ENCODE data around the gene ANKRD2.
"Not testable (repeated sequence)": the region's sequence is repeated elsewhere in the genome, so short reads cannot be mapped to it uniquely, and the experiment has no call there.

Gene ANKRD2

DNA sequence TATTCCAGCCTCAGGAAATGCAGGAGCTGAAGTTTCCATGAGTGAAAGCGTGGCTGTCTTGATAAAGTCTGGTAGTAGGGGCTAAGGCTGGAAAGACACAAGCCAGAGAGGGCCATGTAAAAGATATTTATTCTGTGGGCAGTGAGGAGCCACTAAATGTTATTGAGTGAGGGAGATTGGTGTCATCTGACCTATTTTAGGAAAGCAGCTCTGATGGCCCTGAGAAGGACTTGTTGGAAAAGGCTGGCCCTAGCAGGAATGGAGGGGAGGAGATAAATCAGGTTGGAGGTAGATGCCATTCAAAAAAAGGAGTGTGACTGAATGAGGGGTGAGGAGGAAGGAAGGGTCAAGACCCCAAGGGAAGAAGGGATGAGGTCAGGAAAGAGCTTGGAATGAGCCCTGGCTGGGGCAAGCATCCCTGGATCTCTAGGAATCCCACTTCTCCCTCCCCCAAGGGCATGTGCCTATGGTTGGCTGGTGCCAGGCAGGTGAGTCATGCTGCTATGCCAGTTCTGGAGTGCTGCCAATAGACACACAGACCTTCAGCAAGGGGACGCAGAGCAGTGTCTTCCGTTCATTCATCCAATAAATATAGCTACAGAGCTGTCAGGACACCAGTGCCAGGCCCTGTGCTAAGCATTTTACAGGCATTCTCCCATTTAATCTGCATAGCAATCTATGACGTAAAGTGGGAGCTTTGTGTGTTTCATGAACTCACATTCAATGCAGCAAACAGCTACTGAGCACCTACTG, 2.0 kb downstream of the ANKRD2 start:
- DNase-seq = peak; percentile 90

DNA sequence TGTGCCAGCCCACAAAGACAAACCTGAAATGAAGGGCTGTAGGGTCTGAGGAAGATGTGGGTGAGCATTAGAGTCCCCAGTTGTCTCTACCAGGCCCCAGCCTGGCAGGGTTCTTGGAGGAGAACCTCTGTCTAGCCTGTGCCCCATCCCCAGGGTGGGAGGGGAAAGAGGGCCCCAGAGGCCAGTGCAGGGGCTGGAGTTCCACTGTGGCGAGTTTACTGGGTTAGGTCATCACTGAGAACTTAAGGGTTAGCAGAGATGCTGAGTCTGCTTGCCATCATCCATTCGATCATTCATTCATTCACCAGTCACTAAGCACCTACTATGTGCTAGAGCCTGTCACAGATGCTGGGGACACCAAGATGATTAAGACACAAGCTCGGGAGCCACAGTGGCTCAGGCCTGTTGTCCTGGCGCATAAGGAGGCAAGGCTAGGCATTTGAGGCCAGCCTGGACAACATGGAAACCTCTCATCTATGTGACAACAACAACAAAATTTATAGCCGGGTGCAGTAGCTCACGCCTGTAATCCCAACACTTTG, 2.6 kb downstream of the ANKRD2 start:
- DNase-seq = no peak

DNA sequence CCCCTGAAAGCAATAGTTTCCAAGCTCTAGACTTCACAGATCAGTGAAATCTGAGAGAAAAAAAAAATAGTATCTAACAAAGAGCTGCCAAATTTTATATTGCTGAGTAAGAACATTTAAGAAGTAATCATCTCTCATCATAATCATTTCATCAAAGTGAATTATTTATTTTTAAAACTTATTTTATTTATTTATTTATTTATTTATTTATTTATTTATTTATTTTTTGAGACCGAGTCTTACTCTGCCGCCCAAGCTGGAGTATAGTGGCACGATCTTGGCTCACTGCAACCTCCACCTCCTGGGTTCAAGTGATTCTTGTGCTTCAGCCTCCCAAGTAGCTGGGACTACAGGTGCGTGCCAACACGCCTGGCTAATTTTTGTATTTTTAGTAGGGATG, 3.9 kb downstream of the ANKRD2 start:
- not testable (repeated sequence) for DNase-seq

DNA sequence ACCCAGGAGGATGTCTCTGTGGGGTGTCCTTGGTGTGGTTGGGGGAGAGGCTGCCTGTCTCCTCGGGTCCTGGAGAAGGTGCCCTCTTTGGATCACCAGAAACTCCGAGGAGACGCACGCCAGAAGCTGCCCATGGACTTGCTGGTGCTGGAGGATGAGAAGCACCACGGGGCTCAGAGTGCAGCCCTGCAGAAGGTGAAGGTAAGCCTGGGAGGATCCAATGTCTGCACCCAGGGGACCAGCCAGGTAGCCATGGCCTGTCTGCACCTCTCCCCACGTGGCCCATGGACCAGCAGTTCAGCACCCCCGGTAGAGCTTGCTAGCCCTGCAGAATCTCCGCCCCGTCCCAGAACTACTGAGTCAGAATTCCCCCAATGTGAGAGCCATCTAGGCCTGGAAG, 5.1 kb downstream of the ANKRD2 start:
- no peak for DNase-seq

DNA sequence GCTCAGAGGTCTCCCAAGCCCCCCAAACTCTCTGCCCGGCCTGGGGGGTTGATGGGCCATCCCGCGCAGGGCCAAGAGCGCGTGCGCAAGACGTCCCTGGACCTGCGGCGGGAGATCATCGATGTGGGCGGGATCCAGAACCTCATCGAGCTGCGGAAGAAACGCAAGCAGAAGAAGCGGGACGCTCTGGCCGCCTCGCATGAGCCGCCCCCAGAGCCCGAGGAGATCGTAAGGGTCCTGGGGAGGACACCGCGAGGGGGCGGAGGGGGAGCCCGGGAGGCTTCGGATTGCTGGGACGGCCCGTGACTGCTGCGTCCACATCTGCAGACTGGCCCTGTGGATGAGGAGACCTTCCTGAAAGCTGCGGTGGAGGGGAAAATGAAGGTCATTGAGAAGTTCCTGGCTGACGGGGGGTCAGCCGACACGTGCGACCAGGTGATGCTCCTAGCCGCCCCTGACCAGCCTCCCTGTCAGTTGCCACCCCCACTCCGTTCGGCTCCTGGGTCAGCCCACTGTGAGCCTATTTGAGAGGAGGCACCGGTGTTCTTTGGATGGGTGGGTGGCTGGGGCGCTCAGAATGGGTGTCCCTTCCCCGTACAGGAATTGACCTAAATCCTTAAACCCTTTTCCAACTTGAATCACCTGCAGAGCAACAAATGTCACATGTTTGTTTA, 5.7 kb downstream of the ANKRD2 start:
- no peak for DNase-seq

DNA sequence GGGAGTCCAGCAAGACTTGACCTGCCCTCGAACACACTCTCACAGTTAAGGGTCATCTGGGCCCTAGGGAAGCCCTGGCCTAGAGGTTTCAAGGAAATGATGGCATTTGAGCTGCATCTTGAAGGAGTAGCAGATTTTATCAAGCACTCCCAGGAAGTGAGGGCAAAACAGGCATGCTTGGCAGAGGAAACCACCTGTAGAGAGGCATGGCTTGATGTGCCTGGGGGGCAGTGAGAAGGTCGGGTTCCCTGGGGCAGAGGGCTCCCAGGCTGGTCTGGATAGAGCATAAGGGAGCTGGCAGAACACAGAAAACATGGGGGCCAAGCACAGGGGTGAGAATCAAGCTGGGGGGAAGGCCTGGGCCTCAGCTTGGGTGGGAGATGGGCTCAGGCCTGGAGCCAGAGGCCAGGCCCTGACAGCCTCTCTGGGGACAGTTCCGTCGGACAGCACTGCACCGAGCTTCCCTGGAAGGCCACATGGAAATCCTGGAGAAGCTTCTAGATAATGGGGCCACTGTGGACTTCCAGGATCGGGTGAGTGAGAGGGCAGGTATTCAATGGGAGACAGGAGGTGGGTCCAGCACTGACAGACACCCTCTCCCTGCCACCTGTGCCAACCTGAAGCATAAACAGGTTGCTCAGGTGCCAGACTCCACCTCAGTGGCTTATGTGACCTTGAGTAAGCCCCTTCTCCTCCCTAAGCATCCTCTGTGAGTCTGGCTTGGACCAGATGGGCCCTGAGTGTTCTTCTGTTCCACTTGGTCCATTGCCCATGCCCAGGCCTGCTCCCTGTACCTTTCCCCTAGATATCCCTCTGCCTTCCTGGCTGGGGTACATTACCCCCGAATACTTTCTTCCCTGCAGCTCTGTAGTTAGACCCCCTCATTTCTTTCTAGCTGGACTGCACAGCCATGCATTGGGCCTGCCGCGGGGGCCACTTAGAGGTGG, 8.1 kb downstream of the ANKRD2 start:
- DNase-seq = no peak

DNA sequence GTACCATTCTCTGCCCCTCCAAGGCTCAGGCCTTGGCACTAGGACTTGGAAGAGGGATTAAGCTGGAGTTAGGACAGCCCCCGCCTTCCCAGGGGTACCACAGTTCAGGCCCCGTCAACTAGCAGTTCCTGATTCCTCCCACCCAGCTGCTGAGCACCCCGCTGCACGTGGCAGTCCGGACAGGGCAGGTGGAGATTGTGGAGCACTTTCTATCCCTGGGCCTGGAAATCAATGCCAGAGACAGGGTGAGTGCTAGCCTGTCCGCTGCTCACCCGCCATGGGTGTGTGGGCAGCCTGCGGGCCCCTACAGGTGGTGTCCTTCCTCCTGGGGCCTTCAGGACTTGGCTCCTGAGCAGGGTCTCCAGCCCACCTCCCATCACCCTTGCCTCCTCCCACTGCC, 9.6 kb downstream of the ANKRD2 start:
- DNase-seq = no peak

DNA sequence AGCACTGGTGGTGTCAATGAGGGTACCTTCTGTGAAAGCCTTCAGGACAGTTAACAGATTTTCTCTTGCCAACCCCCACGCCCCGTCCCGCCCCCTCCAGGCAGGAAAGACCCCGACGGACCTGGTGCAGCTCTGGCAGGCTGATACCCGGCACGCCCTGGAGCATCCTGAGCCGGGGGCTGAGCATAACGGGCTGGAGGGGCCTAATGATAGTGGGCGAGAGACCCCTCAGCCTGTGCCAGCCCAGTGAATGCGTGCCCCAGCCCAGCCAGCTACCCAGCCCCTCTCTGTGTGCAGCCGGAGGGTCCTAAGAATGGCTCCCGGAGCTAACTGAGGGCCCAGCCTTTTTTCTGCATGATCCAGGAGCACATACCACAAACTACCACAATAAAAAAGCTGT, 10.9 kb downstream of the ANKRD2 start:
- DNase-seq = no peak

DNA sequence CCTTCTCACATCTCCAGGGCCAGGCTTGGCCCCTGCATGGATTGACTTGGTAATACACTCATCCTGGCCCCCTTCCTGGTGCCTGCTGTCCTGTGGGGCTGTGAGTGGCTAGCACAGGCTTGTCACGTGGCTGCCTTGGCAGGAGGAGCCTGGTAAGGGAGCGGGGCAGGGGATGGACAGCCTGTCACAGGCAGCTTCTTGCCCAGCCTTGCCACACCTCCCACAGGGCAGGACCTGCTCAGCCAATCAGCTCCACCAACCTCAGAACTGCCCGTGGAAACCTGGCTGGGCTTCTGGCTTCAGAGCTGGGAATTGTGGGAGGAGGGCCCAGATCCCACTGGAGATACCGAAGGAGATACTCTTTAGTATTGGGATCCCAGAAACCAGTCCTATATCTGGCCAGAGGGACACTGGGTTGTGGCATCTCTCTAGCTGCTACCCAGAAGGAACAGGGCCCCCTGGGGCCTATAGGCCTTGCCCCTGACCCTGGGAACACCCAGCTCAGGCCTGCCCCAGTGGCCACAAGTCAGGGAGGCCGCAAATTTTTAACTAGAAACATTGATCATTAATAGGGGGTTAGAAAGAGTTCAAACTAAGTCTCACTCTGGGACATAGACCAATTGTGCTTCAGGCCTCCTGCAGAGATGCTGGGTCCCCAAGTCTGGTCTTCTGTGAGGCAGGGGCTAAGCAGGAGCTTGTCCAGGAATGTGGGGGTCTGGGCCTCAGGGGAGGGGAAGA, 11.7 kb downstream of the ANKRD2 start, which contains the start of gene HOGA1:
HOGA1 (plus strand) TSS at position 330 of the 738 bp plus-strand sequence; CDS start at position 645, 315 bp downstream.
- DNase-seq = peak; percentile 28

DNA sequence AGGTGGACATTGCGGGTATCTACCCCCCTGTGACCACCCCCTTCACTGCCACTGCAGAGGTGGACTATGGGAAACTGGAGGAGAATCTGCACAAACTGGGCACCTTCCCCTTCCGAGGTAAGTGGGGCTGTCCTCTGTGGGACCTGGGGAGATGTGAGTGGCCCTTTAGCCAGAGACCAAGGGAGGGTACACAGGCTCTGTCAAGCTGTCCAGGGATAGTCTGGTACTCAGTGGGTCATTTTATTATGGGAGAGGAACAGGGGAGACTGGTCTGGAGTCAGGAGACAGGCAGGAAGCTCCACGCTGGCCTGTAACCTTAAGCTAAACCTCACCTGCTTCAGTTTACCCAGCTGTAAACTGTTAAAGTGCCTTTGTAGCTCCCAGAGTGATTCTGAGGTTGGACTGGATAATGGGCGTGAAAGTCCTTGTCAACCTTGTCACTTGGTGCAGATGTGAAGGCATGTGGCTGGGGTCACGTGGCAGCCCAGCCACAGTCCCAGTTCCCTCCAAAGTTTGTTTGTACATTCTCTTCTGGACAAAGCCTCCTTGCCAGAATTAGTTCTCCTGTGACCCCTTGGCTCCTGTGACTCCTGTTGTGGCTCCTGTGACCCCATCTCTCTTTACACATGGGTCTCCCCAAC, 12.3 kb downstream of the ANKRD2 start:
- no peak for DNase-seq

DNA sequence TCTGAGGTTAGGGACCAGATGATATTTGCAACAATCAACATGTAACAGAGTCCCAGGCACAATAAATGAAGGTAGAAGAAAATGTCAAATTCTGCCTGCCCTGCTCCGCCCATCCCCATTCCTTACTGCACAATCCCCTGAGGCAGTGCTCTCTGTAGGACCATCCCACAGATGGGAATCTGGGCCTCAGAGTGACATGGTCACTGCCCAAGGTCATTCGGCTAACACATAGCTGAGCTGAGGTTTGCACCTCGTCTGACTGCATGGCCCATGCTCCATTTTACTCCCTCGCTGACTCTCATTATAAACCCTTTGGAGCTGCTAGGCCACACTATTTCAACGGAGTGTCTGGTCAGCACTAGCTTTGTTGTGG, 12.8 kb downstream of the ANKRD2 start:
- no peak for DNase-seq

DNA sequence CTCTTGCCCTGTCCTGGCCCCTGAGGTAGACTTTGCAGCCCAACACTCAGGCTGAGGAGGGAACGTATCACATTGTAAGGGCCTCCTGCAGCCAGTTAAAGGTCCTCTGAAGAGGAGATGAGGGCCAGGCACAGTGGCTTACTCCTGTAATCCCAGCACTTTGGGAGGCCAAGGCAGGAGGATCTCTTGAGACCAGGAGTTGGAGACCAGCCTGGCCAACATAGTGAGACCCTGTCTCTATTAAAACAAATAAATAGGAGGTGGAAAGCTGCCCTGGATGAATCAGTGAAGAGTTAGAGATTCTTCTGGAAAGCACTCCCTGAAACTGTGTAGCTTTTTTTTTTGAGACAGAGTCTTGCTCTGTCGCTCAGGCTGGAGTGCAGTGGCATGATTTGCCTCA, 14.6 kb downstream of the ANKRD2 start:
- no peak for DNase-seq

DNA sequence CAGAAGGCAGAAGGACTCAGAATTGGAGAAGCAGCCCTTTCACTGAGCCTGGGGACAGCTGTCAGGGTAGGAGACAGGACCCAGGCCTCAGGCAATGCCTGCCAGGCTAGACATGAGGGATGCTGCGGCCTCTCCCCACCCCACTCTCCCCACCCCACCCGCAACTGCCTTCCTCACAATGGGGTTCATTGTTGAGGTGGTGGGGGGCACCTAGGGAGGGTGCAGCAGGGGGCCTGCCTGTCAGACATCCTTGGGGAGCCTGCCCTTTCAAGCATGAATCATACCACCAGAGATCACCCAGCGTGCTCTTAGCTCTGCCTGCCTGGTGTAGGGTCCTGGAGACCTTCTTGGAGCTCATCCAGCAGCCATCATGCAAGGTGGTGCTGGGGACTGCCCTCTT, 16.9 kb downstream of the ANKRD2 start, which contains the start of gene C10orf62:
C10orf62 (plus strand) TSS at position 243 of the 400 bp plus-strand sequence. CDS start 177 bp downstream, outside the sequence.
- DNase-seq = no peak

DNA sequence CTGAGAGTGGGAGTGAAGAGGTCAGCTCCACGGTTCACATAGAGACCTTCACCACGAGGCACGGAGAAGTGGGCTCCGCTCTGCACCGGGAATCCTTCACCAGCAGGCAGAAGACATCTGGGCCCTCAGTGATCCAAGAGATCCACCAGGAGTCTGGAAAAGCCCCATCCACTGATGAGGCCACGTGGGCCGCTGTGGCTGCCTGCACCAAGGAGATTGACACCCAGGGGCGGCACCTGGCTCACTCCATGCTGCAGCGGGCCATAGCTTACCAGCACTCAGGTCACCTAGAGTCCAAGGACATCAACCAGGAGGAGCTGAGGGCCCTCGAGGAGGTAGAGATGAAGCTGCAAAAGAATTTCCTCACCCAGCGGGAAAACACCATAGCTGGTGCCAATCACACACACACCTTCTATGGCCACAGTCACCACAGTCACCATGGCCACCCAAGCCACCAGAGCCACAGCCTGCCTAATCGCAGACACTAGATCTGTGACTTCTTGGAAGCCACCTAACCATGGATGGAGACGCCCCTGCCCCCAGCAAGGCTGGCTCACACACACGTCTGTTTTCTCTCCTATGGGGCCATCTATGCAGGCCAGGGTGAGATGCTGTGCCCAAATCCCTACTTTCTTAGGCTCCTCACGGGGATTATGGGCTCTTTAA, 17.6 kb downstream of the ANKRD2 start:
- DNase-seq = no peak

DNA sequence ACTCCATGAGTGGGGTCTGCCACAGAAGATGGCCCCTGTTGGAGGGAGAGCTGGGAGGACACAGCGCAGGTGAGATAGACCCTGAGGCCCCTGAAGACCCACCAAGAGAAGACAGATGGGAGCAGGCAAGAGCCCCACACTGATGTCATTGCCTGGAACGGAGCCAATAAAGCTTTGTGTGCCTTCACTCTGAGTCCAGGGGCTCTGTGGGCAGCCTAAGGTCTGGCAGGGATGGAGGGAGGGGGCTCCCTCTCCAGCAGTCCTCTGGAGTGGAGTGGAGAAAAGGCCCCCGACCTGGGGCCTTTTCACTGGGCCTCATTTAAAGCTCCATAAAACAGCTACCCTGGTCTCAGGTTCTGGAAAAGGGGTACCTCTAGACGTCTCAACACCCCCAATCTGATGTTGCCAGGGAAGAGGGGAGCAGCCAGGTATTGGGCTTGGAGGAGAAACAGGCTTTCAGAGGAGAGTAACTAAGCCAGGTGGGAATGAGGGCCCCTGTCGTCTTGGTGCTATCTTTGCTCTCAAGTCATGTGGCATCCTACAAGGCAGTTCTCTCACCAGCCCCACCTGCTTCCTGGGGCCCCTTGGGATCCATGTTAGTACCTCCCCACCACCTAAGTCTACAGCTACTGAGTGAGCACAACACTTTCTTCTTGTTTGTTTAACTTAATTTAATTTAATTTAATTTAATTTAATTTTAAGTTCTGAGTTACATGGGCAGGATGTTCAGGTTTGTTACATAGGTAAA, 18.3 kb downstream of the ANKRD2 start:
- DNase-seq = no peak

DNA sequence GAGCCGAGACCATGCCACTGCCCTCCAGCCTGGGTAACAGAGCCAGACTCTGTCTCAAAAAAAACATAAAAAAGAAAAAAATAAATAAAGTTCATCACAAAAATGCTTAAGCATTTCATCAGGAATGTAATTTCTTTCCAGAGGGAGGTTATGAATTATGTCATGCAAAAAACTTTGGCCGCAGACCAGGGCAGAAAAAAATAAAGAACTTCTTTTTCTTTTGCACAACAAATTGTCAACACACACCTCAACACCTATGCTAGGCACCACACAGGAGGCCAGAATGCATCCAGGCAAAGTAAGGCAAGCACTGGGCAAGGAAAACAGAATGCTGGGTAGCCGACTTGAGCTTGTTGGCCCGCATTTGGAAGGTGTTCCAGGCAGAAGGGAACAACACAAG, 20.8 kb downstream of the ANKRD2 start:
- DNase-seq = no peak

DNA sequence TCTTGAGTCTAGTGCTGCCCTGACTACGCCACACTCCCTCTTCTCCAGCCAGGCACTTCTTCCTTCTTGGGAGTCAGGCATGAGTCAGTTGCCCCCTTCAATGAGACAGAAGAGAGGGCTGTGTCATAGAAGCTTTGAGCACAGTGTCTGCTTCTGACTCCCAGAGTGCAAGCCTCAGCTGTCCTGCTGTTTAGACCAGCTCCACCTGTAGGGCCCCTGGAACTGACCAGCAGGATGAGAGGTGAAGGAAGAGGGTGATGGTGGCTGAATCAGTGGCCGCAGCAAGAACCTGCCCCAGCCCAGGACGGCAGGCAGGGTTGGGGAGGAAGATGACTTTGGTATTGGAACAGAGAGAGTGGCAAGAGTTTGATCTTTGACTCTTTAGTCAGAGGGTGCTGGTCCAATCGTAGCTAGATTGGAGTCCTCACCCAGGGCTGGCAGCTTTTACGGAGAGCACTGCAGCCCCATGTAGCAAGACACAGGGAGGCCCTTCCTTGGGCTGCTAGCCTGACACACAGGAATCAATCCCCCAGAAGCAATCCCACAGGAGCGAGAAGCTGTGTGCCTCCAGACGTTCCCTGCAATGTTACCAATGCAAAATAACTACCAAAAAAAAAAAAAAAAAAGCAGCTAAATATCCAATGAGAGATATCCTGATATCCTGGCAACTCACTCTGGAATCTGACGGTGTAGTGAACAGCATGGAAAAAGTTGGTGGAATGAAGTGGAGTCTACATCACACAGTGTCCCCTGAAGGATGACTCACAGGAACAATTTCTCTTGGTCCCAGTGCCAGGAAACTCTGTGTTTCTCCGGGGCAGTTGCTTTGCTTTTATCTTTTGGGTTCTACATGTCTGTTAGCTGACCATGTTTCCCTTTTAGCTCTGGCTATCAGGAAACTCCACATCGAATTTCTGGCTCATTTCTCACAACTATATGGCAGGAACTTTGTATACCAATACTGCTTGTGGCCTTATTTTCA, 23.8 kb downstream of the ANKRD2 start:
- no peak for DNase-seq

DNA sequence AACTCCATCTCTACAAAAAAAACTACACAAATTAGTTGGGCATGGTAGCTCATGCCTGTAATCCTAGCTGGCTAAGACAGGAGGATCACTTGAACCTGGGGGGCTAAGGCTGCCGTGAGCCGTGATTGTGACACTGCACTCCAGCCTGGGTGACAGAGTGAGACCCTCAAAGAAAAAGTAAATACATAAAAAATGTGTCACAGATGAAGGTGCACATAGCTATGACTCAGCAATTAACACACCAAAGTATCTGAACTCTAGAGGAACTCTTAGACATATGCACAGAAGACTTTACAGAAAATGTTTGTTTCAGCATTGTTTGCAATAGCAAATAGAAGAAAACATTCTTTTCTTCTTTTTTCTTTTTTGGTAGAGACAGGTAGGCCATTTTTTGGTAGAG, 25.2 kb downstream of the ANKRD2 start:
- DNase-seq = no peak
